Muscle of leg (tissue), 11 donors: ENCODE measurements around the gene CNTN5. TPM values are rescaled to one million over a fixed set of nuclear protein-coding genes. Genes with fewer than 3 reads are reported as not detected.

ENCODE experiments used
- DNase-seq: peaks from one replicate; pipeline ENCODE4 v3.0.0; 2013
- H3K27ac ChIP-seq: one replicate; pipeline ENCODE4 v1.5.1; 2013; ENCODE audit warnings: mild to moderate bottlenecking, low read length, control low read depth
- H3K27me3 ChIP-seq: one replicate; pipeline ENCODE4 v1.6.1; 2013; ENCODE audit warnings: low read length; ENCODE audit not compliant: control insufficient read depth, insufficient read depth
- H3K36me3 ChIP-seq: one replicate; pipeline ENCODE4 v1.6.1; 2013; ENCODE audit warnings: low read length; ENCODE audit not compliant: control insufficient read depth, insufficient read depth
- H3K4me1 ChIP-seq: one replicate; pipeline ENCODE4 v1.6.1; 2013; ENCODE audit warnings: low read length; ENCODE audit not compliant: control insufficient read depth, insufficient read depth
- H3K4me3 ChIP-seq: one replicate; pipeline ENCODE4 v1.5.1; 2013; ENCODE audit warnings: low read length, control low read depth
- H3K9me3 ChIP-seq: replicated peaks from 2 replicates; pipeline ENCODE4 v1.6.1; 2013; ENCODE audit warnings: low read depth, low read length; ENCODE audit not compliant: control insufficient read depth
- WGBS: methylation state at CpG from one replicate; pipeline ENCODE4 v1.1.5; 2013; ENCODE audit warnings: missing lambda C conversion rate; ENCODE audit not compliant: insufficient coverage; 5-methylcytosine and 5-hydroxymethylcytosine counted together
- polyA plus RNA-seq, 8 donors: library from polyadenylated mRNA; unstranded; fragments of 120-200 nt; gene quantifications; one replicate each; pipeline versions ENCODE4 v1.2.1 to v1.2.3, GENCODE V29; 2013; ENCODE audit warnings: inconsistent platforms in 1 of 8, low replicate concordance in 1 of 8; ENCODE audit not compliant: insufficient read length in 8 of 8, insufficient read depth in 1 of 8
- total RNA-seq: library from RNA; stranded (reverse); fragments of 120-200 nt; gene quantifications from one replicate; pipeline ENCODE4 v1.2.4, GENCODE V29; 2013

CNTN5 gene
- total and polyA plus RNA-seq, 9 donors: 3.2 to 9.9 (median 5.7) TPM

GRCh38 chr11:100061006-100061405 is 1040.3 kb downstream of the CNTN5 start:
- no CpG with 5 or more reads among the region's 9 CpGs for WGBS
- Histone ChIP-seq H3K4me1 (no peaks in the 10 kb centered on the region), H3K4me3 (no peak overlapping the region), H3K27me3 (no peaks in the 10 kb centered on the region), H3K27ac (no peak overlapping the region), H3K9me3 (no peaks in the 10 kb centered on the region), H3K36me3 (no peaks in the 10 kb centered on the region)
- DNase-seq: peak; percentile 36

DNA sequence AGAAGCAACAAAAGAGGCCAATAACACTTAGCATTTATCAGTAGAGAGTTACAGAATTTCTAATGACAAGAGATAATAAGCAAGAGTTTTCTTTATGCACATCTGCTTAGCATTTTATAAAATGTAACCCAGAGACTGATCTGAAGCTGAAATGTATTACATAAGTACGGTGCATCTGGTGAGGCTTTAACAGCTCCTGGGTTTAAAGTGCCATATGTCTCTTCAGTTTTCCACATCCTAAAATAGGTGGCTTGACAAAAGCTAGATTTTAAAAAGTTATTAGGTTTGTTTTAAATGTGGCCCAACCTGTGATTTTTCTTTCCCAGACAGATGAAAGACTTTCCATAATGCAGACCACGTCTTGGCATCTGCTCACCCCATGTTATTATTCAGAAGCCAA is 1045.7 kb downstream of the CNTN5 start:
- WGBS: no CpG with 5 or more reads among the region's 2 CpGs
- Histone ChIP-seq H3K4me1 (no peaks in the 10 kb centered on the region), H3K27ac (no peak overlapping the region), H3K4me3 (no peak overlapping the region), H3K36me3 (no peaks in the 10 kb centered on the region), H3K27me3 (no peaks in the 10 kb centered on the region), H3K9me3 (no peaks in the 10 kb centered on the region)
- DNase-seq: peak; percentile 29

- DNase-seq: no peak
- Histone ChIP-seq H3K4me1 (no peaks in the 10 kb centered on the region), H3K4me3 (no peak overlapping the region), H3K27ac (no peak overlapping the region), H3K9me3 (no peaks in the 10 kb centered on the region), H3K27me3 (no peaks in the 10 kb centered on the region), H3K36me3 (no peaks in the 10 kb centered on the region)
- WGBS: no CpG with 5 or more reads among the region's 4 CpGs
Measured at GRCh38 chr11:100068116-100068515, 1047.4 kb downstream of the CNTN5 start.

DNA sequence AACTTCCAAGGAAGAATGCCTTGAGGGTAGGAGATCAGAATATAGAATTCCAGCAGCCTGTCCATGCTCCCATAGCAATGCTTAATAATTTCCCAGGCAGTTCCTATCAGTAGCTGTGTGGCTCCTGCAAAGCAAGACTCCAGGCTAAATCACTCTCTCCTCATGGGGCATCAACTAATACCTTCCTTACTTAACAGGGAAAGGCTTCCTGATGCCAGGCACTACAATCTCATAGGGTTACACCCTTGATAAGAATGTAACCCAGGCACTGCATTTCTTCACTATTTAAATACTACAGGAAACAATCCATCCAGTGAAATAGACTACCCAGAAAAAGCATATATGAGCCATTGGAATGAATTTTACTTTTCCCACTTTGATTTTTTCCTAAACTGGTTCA is 1051.4 kb downstream of the CNTN5 start:
- no peaks in the 10 kb centered on the region for H3K4me1 ChIP-seq
- H3K9me3 ChIP-seq: no peaks in the 10 kb centered on the region
- no peaks in the 10 kb centered on the region for H3K27me3 ChIP-seq
- H3K27ac ChIP-seq: no peak overlapping the region
- H3K36me3 ChIP-seq: no peaks in the 10 kb centered on the region
- H3K4me3 ChIP-seq: no peak overlapping the region
- no peak for DNase-seq

- Histone ChIP-seq H3K4me1 (no peaks in the 10 kb centered on the region), H3K36me3 (no peaks in the 10 kb centered on the region), H3K27me3 (no peaks in the 10 kb centered on the region), H3K4me3 (no peak overlapping the region), H3K9me3 (no peaks in the 10 kb centered on the region), H3K27ac (no peak overlapping the region)
- no CpG with 5 or more reads among the region's 2 CpGs for WGBS
- DNase-seq: no peak
Measured at GRCh38 chr11:100080381-100080780, 1059.6 kb downstream of the CNTN5 start.

DNA sequence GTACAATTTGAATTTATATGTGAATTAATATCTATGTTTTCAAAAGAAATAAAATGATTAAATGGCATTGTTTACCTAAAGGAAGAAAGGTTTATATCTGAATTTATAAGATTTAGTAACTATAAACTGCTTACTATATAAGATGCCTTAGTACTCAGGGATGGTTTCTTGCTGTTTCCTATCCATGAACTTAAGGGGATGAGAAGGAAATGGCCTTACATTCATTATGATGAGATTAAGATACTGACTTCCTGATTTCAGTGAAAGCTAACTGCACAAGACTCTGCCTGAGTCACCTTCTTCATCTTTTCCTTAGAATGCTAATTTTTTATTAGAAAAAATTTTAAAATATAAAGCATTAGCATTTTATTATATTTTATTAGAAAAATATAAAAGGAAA is 1060.1 kb downstream of the CNTN5 start:
- H3K9me3 ChIP-seq: no peaks in the 10 kb centered on the region
- no peak for DNase-seq
- no peak overlapping the region for H3K27ac ChIP-seq
- no peaks in the 10 kb centered on the region for H3K4me1 ChIP-seq
- no peaks in the 10 kb centered on the region for H3K27me3 ChIP-seq
- H3K4me3 ChIP-seq: no peak overlapping the region
- H3K36me3 ChIP-seq: no peaks in the 10 kb centered on the region

DNA sequence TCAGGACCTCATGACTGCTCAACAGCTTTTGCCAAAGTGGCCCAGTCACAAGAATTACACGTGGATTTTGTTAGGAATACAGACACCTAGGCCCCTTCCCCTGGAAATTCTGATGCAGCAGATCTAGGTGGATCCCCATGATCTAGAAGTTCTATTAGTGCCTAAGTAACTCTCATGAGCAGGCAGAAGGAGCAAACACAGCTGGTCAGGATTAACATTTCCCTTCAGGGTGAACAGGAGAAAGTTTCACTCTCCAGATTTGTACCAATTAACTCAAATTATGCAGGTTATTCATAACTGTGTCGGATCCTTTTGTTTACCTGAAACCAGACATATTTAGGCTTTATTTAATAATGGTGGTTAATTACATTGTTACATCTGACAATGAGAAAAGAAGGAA is 1072.9 kb downstream of the CNTN5 start:
- Histone ChIP-seq H3K9me3 (no peaks in the 10 kb centered on the region), H3K27me3 (no peaks in the 10 kb centered on the region), H3K4me3 (no peak overlapping the region), H3K36me3 (no peaks in the 10 kb centered on the region), H3K4me1 (no peaks in the 10 kb centered on the region), H3K27ac (no peak overlapping the region)
- DNase-seq: no peak
- 88% methylated on average over 1 of the region's 2 CpGs for WGBS

- Histone ChIP-seq H3K4me1 (no peaks in the 10 kb centered on the region), H3K27ac (no peak overlapping the region), H3K4me3 (no peak overlapping the region), H3K9me3 (no peaks in the 10 kb centered on the region), H3K36me3 (no peaks in the 10 kb centered on the region), H3K27me3 (no peaks in the 10 kb centered on the region)
- 50% methylated on average over 2 of the region's 4 CpGs for WGBS
- DNase-seq: no peak
Measured at GRCh38 chr11:100094121-100094865, 1073.5 kb downstream of the CNTN5 start.

DNA sequence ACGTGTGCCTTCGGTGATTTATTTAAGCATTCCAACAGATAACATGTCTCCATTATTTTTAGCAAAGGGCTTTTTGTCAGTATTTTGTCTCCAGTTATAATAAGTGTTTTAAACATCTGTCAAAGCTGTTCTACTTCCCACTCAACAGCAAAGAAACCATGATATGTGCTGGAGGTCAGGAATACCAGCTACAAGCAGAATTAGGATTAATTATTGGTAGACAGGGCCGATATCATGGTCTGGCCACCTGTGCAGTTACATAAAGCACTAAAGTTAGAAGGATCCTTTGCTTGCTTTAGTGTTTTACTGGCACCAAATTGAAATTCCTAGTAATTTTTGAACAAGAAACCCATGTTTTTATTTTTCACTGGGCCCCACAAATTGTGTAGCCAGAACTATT is 1075.1 kb downstream of the CNTN5 start:
- H3K9me3 ChIP-seq: no peaks in the 10 kb centered on the region
- H3K4me1 ChIP-seq: no peaks in the 10 kb centered on the region
- no peak overlapping the region for H3K27ac ChIP-seq
- H3K27me3 ChIP-seq: no peaks in the 10 kb centered on the region
- no peak for DNase-seq
- no peaks in the 10 kb centered on the region for H3K36me3 ChIP-seq
- no peak overlapping the region for H3K4me3 ChIP-seq
- no CpG with 5 or more reads among the region's 3 CpGs for WGBS

DNA sequence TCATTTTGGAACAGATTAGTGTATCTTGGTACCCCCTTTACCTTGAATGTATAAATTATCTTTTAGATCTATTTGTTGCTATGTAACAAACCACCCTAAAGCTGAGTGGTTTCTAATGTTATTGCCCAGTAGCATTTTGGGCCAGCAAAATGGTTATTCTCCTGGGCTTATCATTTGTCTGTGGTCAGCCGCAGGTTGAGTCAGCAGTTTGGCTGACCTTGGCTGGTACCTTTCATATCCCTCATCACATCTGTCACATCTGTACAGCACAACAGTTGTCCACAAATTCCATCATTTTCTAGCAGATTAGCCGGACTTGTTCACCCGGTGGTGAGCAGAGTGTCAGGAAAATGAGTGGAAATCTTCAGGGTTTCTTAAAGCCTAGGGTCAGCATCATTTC is 1077.8 kb downstream of the CNTN5 start:
- no peaks in the 10 kb centered on the region for H3K36me3 ChIP-seq
- no peaks in the 10 kb centered on the region for H3K27me3 ChIP-seq
- no peaks in the 10 kb centered on the region for H3K4me1 ChIP-seq
- no peak for DNase-seq
- no peak overlapping the region for H3K4me3 ChIP-seq
- no peak overlapping the region for H3K27ac ChIP-seq
- WGBS: 44% methylated on average over 2 of the region's 3 CpGs
- H3K9me3 ChIP-seq: no peaks in the 10 kb centered on the region
